ENCODE data around the gene B3GAT1.

The B3GAT1 gene

DNA sequence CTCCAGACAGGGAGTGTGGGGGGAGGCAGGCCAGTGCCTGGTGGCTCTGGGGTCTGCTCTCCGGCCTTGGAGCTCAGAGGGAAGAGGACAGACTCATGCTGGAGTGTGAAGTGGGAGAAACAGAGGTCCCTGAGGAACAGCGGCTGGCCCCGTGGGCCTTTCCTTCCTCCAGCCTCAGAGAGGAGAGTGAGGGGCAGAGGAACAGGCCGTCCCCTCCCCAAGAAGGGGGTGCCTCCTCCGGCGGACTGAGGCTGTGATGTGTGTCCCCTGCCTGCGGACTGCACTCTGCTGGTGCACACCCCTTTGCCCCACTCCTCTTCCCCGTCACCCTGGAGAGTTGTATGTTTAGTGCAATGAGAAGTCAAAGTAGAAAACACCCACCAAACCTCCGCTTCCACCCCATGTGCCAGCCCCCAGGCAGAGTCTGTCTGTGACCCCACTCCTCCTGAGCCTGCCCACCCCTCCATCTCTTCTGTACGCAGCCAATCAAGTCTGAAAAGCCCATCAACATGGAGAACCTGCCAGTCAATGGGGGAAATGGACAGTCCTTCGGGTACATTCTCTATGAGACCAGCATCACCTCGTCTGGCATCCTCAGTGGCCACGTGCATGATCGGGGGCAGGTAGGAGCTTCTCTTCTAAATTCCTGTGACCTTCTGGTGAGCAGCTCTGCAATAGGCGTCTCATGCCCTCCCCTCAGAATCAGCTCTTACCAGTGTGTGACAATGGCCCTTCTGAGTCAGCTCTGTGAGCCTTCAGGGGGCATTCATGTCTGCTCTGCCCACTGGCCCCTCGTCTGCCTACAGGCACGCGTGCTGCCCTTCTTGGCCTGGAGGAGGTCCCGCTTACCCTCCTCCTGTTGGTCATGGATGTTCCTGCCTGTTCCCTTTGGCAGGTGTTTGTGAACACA is 41.3 kb downstream of the B3GAT1 start:
- TF ChIP-seq, protein P1, sequence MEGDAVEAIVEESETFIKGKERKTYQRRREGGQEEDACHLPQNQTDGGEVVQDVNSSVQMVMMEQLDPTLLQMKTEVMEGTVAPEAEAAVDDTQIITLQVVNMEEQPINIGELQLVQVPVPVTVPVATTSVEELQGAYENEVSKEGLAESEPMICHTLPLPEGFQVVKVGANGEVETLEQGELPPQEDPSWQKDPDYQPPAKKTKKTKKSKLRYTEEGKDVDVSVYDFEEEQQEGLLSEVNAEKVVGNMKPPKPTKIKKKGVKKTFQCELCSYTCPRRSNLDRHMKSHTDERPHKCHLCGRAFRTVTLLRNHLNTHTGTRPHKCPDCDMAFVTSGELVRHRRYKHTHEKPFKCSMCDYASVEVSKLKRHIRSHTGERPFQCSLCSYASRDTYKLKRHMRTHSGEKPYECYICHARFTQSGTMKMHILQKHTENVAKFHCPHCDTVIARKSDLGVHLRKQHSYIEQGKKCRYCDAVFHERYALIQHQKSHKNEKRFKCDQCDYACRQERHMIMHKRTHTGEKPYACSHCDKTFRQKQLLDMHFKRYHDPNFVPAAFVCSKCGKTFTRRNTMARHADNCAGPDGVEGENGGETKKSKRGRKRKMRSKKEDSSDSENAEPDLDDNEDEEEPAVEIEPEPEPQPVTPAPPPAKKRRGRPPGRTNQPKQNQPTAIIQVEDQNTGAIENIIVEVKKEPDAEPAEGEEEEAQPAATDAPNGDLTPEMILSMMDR (IDR thresholded peaks at IDR 0.05), result no peak

DNA sequence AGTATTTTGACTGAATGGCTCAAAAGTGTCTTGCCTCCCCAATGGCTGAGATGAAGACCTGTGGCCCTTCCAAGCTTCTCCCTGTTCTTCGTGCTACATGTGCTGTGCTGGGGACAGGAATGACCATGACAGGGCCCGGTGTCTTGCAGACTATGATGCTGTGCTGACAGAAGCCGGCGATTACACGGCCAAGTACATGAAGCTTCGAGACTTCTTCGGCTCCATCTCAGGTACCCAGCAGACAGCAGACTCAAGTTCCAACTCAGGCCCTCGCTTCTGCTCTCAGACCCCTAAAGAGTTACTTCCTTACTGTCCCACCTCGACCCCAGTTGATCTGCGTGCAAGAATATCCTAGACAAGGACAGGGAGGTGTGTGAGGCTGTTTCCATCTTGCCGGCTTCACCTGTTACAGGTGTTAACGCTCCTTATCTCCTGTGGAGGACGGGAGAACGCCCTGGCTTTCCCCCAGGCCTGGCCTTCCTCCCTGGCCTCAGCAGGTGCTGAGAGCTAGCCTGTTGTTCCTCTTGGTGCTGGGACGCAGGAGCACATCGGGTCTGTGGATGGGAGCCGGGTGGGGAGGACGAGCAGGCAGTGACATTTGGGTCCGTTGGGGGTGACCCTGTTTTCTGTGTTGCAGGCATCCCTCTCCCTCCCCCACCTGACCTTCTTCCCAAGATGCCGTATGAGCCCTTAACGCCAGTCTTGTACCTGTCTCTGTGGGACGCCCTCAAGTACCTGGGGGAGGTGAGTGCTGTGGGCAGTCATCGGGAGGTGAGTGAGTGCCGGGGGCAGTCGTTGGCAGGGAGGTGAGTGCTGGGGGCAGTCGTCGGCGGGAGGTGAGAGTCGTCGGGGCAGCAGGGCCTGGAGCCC is 42.2 kb downstream of the B3GAT1 start:
- TF ChIP-seq, protein P1 (IDR thresholded peaks at IDR 0.05), result no peak

GRCh38 chr11:134367781-134368180 is 44.3 kb downstream of the B3GAT1 start:
- TF ChIP-seq, protein P1 (IDR thresholded peaks at IDR 0.05), result no peak

DNA sequence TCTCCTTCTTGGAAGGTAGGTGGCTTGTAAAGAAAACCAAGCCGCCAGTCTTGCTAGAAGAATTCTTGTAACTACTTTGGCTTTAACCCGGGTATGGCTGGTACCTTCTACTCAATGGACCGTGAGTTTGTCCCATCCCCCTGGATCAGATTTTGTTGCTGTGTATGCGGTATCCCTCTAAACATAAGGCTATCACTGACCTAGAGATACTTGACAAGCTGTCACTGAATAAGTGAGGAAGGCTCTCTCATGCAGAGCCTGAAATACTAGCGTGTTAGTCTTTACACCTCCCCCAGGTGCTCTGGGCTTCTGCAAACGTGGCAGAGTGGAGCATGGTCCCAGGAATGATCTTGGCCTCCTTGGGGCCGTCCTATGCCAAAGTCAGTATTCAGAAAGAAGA is 45.8 kb downstream of the B3GAT1 start:
- TF ChIP-seq, protein P1 (IDR thresholded peaks at IDR 0.05), result no peak

GRCh38 chr11:134365011-134365925 is 46.8 kb downstream of the B3GAT1 start:
- TF ChIP-seq, protein P1 (IDR thresholded peaks at IDR 0.05), result no peak

GRCh38 chr11:134364261-134364660 is 47.8 kb downstream of the B3GAT1 start:
- TF ChIP-seq, protein P1 (IDR thresholded peaks at IDR 0.05), result no peak

- TF ChIP-seq, protein P1 (IDR thresholded peaks at IDR 0.05), result no peak
These were observed 48.5 kb downstream of the B3GAT1 start for GRCh38 chr11:134363592-134363991.
